ENCODE data around the gene GNA12.

GNA12 gene

GRCh38 chr7:2880051-2880450, 35.9 kb upstream of the GNA12 start:
- no peak overlapping the region for H3K4me3 ChIP-seq (ENCODE audit: low read depth in 1 of 2, low read length in 2 of 2)
- H3K9ac ChIP-seq (ENCODE audit: low read depth, low read length), result no peak overlapping the region
- no peaks in the 10 kb centered on the region for H3K9me3 ChIP-seq (ENCODE audit: insufficient read depth, low read length, severe bottlenecking)
- no peak overlapping the region for H3K27ac ChIP-seq (ENCODE audit: low read length)
- DNase-seq, result no peak
- no peak for TF ChIP-seq EZH2 (IDR thresholded peaks at IDR 0.05; ENCODE audit: borderline replicate concordance, low read depth, low read length, severe bottlenecking)
- no peak for TF ChIP-seq CTCF (IDR thresholded peaks at IDR 0.05; ENCODE audit: borderline replicate concordance, extremely low read depth, low read length, poor library complexity, severe bottlenecking)
- no peak overlapping the region for H3K4me2 ChIP-seq (ENCODE audit: insufficient read depth, low read length)
- no peak overlapping the region for H2AFZ ChIP-seq (ENCODE audit: low read depth, low read length)
- ATAC-seq (ENCODE audit: insufficient read depth, low read depth), result no peak
- peaks cover 18% of the 10 kb centered on the region for H3K4me1 ChIP-seq (ENCODE audit: insufficient read depth, low read length)
- no peaks in the 10 kb centered on the region; the same call in 1 of the 2 replicates for H4K20me1 ChIP-seq (ENCODE audit: insufficient read depth, low read length)
- H3K27me3 ChIP-seq (ENCODE audit: insufficient read depth, low read length, poor library complexity), result no peaks in the 10 kb centered on the region
- no peaks in the 10 kb centered on the region for H3K36me3 ChIP-seq (ENCODE audit: insufficient read depth, low read length)
- no peaks in the 10 kb centered on the region for H3K79me2 ChIP-seq (ENCODE audit: insufficient read depth, low read length)

GRCh38 chr7:2879354-2879753, 35.2 kb upstream of the GNA12 start:
- H3K27ac ChIP-seq (ENCODE audit: low read length), result peak overlapping the region; percentile 45
- H3K4me2 ChIP-seq (ENCODE audit: insufficient read depth, low read length), result peak overlapping the region; percentile 33; the same call in 1 of the 2 replicates
- no peaks in the 10 kb centered on the region for H3K9me3 ChIP-seq (ENCODE audit: insufficient read depth, low read length, severe bottlenecking)
- H3K27me3 ChIP-seq (ENCODE audit: insufficient read depth, low read length, poor library complexity), result no peaks in the 10 kb centered on the region
- TF ChIP-seq EZH2 (IDR thresholded peaks at IDR 0.05; ENCODE audit: borderline replicate concordance, low read depth, low read length, severe bottlenecking) (no peak), CTCF (IDR thresholded peaks at IDR 0.05; ENCODE audit: borderline replicate concordance, extremely low read depth, low read length, poor library complexity, severe bottlenecking) (no peak)
- no peaks in the 10 kb centered on the region for H3K79me2 ChIP-seq (ENCODE audit: insufficient read depth, low read length)
- H3K4me3 ChIP-seq (ENCODE audit: low read depth in 1 of 2, low read length in 2 of 2), result no peak overlapping the region
- no peak for ATAC-seq (ENCODE audit: insufficient read depth, low read depth)
- no peaks in the 10 kb centered on the region for H3K36me3 ChIP-seq (ENCODE audit: insufficient read depth, low read length)
- H4K20me1 ChIP-seq (ENCODE audit: insufficient read depth, low read length), result no peaks in the 10 kb centered on the region; the same call in 1 of the 2 replicates
- no peak overlapping the region for H3K9ac ChIP-seq (ENCODE audit: low read depth, low read length)
- DNase-seq, result no peak
- peaks cover 18% of the 10 kb centered on the region for H3K4me1 ChIP-seq (ENCODE audit: insufficient read depth, low read length)
- 0 out of 2 replicates have a peak overlapping the region, but pooled peaks have one; percentile 33 for H2AFZ ChIP-seq (ENCODE audit: low read depth, low read length)

- Histone ChIP-seq H2AFZ (ENCODE audit: low read depth, low read length) (no peak overlapping the region), H3K4me1 (ENCODE audit: insufficient read depth, low read length) (peaks cover 18% of the 10 kb centered on the region), H3K27ac (ENCODE audit: low read length) (peak overlapping the region; percentile 32; the same call in 1 of the 2 replicates), H3K4me2 (ENCODE audit: insufficient read depth, low read length) (no peak overlapping the region), H4K20me1 (ENCODE audit: insufficient read depth, low read length) (no peaks in the 10 kb centered on the region; the same call in 1 of the 2 replicates), H3K9ac (ENCODE audit: low read depth, low read length) (no peak overlapping the region), H3K36me3 (ENCODE audit: insufficient read depth, low read length) (no peaks in the 10 kb centered on the region), H3K27me3 (ENCODE audit: insufficient read depth, low read length, poor library complexity) (no peaks in the 10 kb centered on the region), H3K4me3 (ENCODE audit: low read depth in 1 of 2, low read length in 2 of 2) (no peak overlapping the region), H3K9me3 (ENCODE audit: insufficient read depth, low read length, severe bottlenecking) (no peaks in the 10 kb centered on the region), H3K79me2 (ENCODE audit: insufficient read depth, low read length) (no peaks in the 10 kb centered on the region)
- DNase-seq (peak; percentile 59), ATAC-seq (ENCODE audit: insufficient read depth, low read depth) (peak; percentile 31; the same call in 2 of the 3 replicates)
- no peak for TF ChIP-seq EZH2 (IDR thresholded peaks at IDR 0.05; ENCODE audit: borderline replicate concordance, low read depth, low read length, severe bottlenecking)
- no peak for TF ChIP-seq CTCF (IDR thresholded peaks at IDR 0.05; ENCODE audit: borderline replicate concordance, extremely low read depth, low read length, poor library complexity, severe bottlenecking)
Measured at GRCh38 chr7:2878306-2878705, 34.2 kb upstream of the GNA12 start.

Measured in DND-41 (cell line).